Right lobe of liver (tissue), 4 donors: ENCODE results near the gene DDI1.

Experiments
- CTCF ChIP-seq, 4 donors: fragments of 200-600 bp in 3 of 4; fragments of 450-650 bp in 1 of 4; IDR thresholded peaks; one replicate each; pipeline versions ENCODE4 v1.5.1 to v1.8.0; 2016 to 2022; ENCODE audit warnings: antibody characterized with exemption in 4 of 4, mild to moderate bottlenecking in 2 of 4
- POLR2A ChIP-seq: fragments of 450-650 bp; IDR thresholded peaks from one replicate; pipeline ENCODE4 v1.6.1; 2017; ENCODE audit warnings: antibody characterized with exemption, mild to moderate bottlenecking
- donor health status: DM: no; HTN: no; CAD: no.
- donor health status: DM: no; HTN: no; CAD: no.
- donor health status: DM: no; HTN: yes; CAD: no.

- no peak for TF ChIP-seq POLR2A
- TF ChIP-seq CTCF (IDR thresholded peaks at IDR 0.05): no peak
These were observed 39.4 kb upstream of the DDI1 start for GRCh38 chr11:103997082-103997481.
